SK-N-SH (cell line): ENCODE results near the gene MAGEC3. TPM values are rescaled to one million over a fixed set of nuclear protein-coding genes. Genes with fewer than 3 reads are reported as not detected.

Experiments
- CTCF ChIA-PET: fragments of 300-600, 350-600 bp; formaldehyde crosslinking; extraction: SDS; loops from one replicate; lab custom pipeline; 2021; lab: Yijun Ruan, JAX
- POLR2A ChIA-PET: fragments of 350-600 bp; sonication (Branson Sonifier 250); formaldehyde crosslinking; extraction: SDS; loops from one replicate; lab custom pipeline; 2020; ENCODE audit warnings: antibody characterized with exemption, inconsistent platforms; lab: Yijun Ruan, JAX
- DNase-seq: peaks from one replicate; pipeline ENCODE4 v3.0.0; 2012
- H2AFZ ChIP-seq: fragments of 200-600 bp; sonication (generic); 2 replicates; pipeline ENCODE4 v1.8.1; 2016; ENCODE audit warnings: antibody characterized with exemption, mild to moderate bottlenecking, low read depth
- H3F3A ChIP-seq: fragments of 200-600 bp; sonication (generic); replicated peaks from 2 replicates; pipeline ENCODE3; 2016; ENCODE audit warnings: antibody characterized with exemption, mild to moderate bottlenecking; ENCODE audit not compliant: insufficient read depth
- H3K27ac ChIP-seq, 2 experiments: fragments of 200-500 bp in 1 of 2; fragments of 200-600 bp in 1 of 2; sonication (Bioruptor generic) in 1 of 2; sonication (generic), shearing (Covaris generic) in 1 of 2; 2 replicates each; pipeline versions ENCODE4 v1.5.1 to v1.6.1; 2014 to 2016; ENCODE audit warnings: low read depth in 2 of 2, inconsistent platforms in 1 of 2, low read length in 1 of 2, mild to moderate bottlenecking in 1 of 2, mixed read lengths in 1 of 2
- H3K27me3 ChIP-seq: fragments of 200-600 bp; sonication (generic), shearing (Covaris generic); 2 replicates; pipeline ENCODE4 v1.6.1; 2016; ENCODE audit warnings: mixed run types; ENCODE audit not compliant: insufficient read depth
- H3K36me3 ChIP-seq, 2 experiments: fragments of 200-500 bp in 1 of 2; fragments of 200-600 bp in 1 of 2; sonication (Bioruptor generic) in 1 of 2; sonication (generic) in 1 of 2; replicated peaks in 1 of 2; 2 replicates each; pipeline versions ENCODE3 to v1.5.1; 2014 to 2016; ENCODE audit warnings: low read length in 1 of 2, mild to moderate bottlenecking in 1 of 2; ENCODE audit not compliant: insufficient read depth in 2 of 2, control insufficient read depth in 1 of 2
- H3K4me1 ChIP-seq, 2 experiments: fragments of 200-500 bp in 1 of 2; fragments of 200-600 bp in 1 of 2; sonication (Bioruptor generic) in 1 of 2; sonication (generic), shearing (Covaris generic) in 1 of 2; 2 replicates each; pipeline versions ENCODE4 v1.5.1 to v1.6.1; 2014 to 2016; ENCODE audit warnings: low read depth in 1 of 2, low read length in 1 of 2, mixed run types in 1 of 2; ENCODE audit not compliant: insufficient read depth in 2 of 2, control insufficient read depth in 1 of 2
- H3K4me2 ChIP-seq: fragments of 200-600 bp; sonication (generic), shearing (Covaris generic); 2 replicates; pipeline ENCODE4 v1.6.1; 2017; ENCODE audit warnings: mixed run types
- H3K4me3 ChIP-seq, 2 experiments: fragments of 200-500 bp in 1 of 2; fragments of 200-600 bp in 1 of 2; sonication (Bioruptor generic) in 1 of 2; sonication (generic), shearing (Covaris generic) in 1 of 2; 2 replicates each; pipeline versions ENCODE4 v1.5.1 to v1.8.1; 2014 to 2016; ENCODE audit warnings: low read depth in 2 of 2, inconsistent platforms in 1 of 2, low read length in 1 of 2, mild to moderate bottlenecking in 1 of 2, mixed read lengths in 1 of 2, moderate library complexity in 1 of 2
- H3K79me2 ChIP-seq: fragments of 200-600 bp; sonication (generic); 2 replicates; pipeline ENCODE4 v1.8.1; 2017; ENCODE audit warnings: mild to moderate bottlenecking; ENCODE audit not compliant: insufficient read depth
- H3K9ac ChIP-seq: fragments of 200-600 bp; sonication (generic); 2 replicates; pipeline ENCODE4 v1.6.1; 2017; ENCODE audit warnings: mixed run types
- H3K9me2 ChIP-seq: fragments of 200-600 bp; sonication (generic); 2 replicates; pipeline ENCODE4 v1.6.1; 2017; ENCODE audit warnings: mixed run types
- H3K9me3 ChIP-seq: fragments of 200-600 bp; sonication (generic); 2 replicates; pipeline ENCODE4 v1.6.1; 2017; ENCODE audit warnings: mixed run types, mild to moderate bottlenecking, moderate library complexity
- H4K20me1 ChIP-seq: fragments of 200-600 bp; sonication (generic); 2 replicates; pipeline ENCODE4 v1.6.1; 2017; ENCODE audit warnings: mild to moderate bottlenecking, mixed run types; ENCODE audit not compliant: insufficient read depth
- EZH2phosphoT487 ChIP-seq: fragments of 200-600 bp; sonication (generic); IDR thresholded peaks from 2 replicates; pipeline ENCODE4 v1.6.1; 2017; ENCODE audit warnings: low read depth, mixed run types, mild to moderate bottlenecking, antibody characterized with exemption, moderate library complexity, borderline replicate concordance
- JUND ChIP-seq: IDR thresholded peaks from 2 replicates; pipeline ENCODE4 v1.4.0; 2012
- NRF1 ChIP-seq: IDR thresholded peaks from 2 replicates; pipeline ENCODE4 v1.6.1; 2012; ENCODE audit warnings: low read depth, mild to moderate bottlenecking, low read length
- WGBS: methylation state at CpG from one replicate; pipeline ENCODE4 v1.1.6; 2017; ENCODE audit warnings: low lambda C conversion rate; 5-methylcytosine and 5-hydroxymethylcytosine counted together
- polyA plus RNA-seq, 3 experiments: library from polyadenylated mRNA; depleted of rRNA; stranded (reverse); fragments of >200 nt; gene quantifications; 2 replicates each; pipeline ENCODE4 v1.2.3, GENCODE V29; 2012
- TF ChIP-seq, protein P1 (sequence below): fragments of 150-350 bp; IDR thresholded peaks from 2 replicates; pipeline ENCODE4 v1.6.1; 2016; ENCODE audit warnings: mild to moderate bottlenecking, low read depth, low read length
- TF ChIP-seq, protein P2 (sequence below): fragments of 200-600 bp; sonication (generic); IDR thresholded peaks from 2 replicates; pipeline ENCODE4 v1.6.1; 2017; ENCODE audit warnings: antibody characterized with exemption, mild to moderate bottlenecking, moderate library complexity

The MAGEC3 gene
- polyA plus RNA-seq, 1 of the 3 experiments (the other 2 are of a cell fraction) = 0.26 TPM

DNA sequence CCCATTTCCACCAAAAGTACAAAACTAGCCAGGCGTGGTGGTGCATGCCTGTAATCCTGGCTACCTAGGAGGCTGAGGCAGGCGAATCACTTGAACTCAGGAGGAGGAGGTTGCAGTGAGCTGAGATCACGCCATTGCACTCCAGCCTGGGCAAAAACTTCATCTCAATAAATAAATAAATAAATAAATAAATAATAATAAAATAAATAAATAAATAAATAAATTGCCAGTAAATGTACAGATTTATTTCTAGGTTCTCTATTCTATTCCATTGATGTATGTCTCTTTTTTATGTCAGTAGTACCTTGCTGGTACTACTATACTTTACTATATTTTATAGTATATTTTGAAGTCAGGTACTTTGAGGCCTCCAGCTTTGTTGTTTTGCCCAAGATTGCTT, 109.2 kb downstream of the MAGEC3 start:
- 4% methylated on average over 3 of the region's 3 CpGs for WGBS
- Histone ChIP-seq H3K9me2 (no peaks in the 10 kb centered on the region), H4K20me1 (no peaks in the 10 kb centered on the region), H3K27ac (no peak overlapping the region), H3K79me2 (no peaks in the 10 kb centered on the region), H3K36me3 (no peaks in the 10 kb centered on the region), H3K4me3 (no peak overlapping the region), H2AFZ (no peak overlapping the region), H3K4me2 (no peak overlapping the region), H3K27me3 (no peaks in the 10 kb centered on the region), H3K9me3 (no peaks in the 10 kb centered on the region), H3F3A (no peaks in the 10 kb centered on the region), H3K4me1 (no peaks in the 10 kb centered on the region), H3K9ac (no peak overlapping the region)
- TF ChIP-seq JUND (no peak), EZH2phosphoT487 (no peak), NRF1 (no peak)
- TF ChIP-seq, protein P1, sequence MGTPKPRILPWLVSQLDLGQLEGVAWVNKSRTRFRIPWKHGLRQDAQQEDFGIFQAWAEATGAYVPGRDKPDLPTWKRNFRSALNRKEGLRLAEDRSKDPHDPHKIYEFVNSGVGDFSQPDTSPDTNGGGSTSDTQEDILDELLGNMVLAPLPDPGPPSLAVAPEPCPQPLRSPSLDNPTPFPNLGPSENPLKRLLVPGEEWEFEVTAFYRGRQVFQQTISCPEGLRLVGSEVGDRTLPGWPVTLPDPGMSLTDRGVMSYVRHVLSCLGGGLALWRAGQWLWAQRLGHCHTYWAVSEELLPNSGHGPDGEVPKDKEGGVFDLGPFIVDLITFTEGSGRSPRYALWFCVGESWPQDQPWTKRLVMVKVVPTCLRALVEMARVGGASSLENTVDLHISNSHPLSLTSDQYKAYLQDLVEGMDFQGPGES = no peak
- TF ChIP-seq, protein P2, sequence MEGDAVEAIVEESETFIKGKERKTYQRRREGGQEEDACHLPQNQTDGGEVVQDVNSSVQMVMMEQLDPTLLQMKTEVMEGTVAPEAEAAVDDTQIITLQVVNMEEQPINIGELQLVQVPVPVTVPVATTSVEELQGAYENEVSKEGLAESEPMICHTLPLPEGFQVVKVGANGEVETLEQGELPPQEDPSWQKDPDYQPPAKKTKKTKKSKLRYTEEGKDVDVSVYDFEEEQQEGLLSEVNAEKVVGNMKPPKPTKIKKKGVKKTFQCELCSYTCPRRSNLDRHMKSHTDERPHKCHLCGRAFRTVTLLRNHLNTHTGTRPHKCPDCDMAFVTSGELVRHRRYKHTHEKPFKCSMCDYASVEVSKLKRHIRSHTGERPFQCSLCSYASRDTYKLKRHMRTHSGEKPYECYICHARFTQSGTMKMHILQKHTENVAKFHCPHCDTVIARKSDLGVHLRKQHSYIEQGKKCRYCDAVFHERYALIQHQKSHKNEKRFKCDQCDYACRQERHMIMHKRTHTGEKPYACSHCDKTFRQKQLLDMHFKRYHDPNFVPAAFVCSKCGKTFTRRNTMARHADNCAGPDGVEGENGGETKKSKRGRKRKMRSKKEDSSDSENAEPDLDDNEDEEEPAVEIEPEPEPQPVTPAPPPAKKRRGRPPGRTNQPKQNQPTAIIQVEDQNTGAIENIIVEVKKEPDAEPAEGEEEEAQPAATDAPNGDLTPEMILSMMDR = no peak
- DNase-seq = no peak
- ChIA-PET CTCF (no interaction called here), POLR2A (no interaction called here)

Other genes starting within 250 kb of the MAGEC3 start
- gene SPANXA2, start 248.6 kb upstream of the MAGEC3 start, polyA plus RNA-seq (2012; rRNA removed) = 26.4 TPM in 1 of 2 replicates, not detected in the other
- gene SPANXD, start 139.6 kb upstream of the MAGEC3 start, polyA plus RNA-seq (2012; rRNA removed) = 13.1 and 20.0 TPM in 2 replicates
- gene MAGEC1, start 65.6 kb downstream of the MAGEC3 start, polyA plus RNA-seq (2012; rRNA removed) = 22.2 and 28.7 TPM in 2 replicates